Measurements from ENCODE around the gene FSIP1. TPM values are rescaled to one million over a fixed set of nuclear protein-coding genes. Genes with fewer than 3 reads are reported as not detected.

The FSIP1 gene
- total RNA-seq, 1 experiment from 2014 or later = 1.3 TPM

DNA sequence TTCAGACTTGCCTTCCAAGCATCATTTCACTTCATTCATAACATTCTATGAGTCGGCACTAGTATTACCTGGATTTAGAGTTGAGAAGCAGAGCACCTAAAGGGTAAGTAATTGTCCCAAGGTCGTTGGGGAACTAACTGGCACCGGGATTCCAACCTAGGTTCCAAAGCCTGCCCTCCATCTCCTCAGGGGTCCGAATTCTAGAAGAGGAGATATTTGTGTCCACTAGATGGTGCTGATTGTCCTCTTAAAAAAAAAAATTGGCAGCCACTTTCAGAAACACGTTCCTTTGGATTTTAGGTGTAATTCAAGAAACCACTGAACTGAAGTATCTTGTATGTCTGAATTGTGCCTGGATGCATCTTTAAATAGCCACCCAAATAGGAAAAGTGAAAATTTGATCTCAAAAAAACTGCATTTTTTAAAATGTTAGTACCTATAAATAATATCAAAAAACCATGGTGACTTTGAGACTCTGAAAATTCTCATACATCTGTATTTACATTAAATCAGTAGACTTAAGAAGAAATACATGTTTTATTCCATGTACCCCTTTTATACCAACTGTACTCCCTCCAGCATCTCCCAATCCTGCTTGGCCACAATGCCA lies 3.9 kb upstream of the FSIP1 start:
- no peak overlapping the region for H3K27ac Mint-ChIP-seq (ENCODE audit: unreplicated experiment)
- H3K27me3 ChIP-seq (replicated peaks; ENCODE audit: control insufficient read depth, insufficient read depth, low read length) = no peaks in the 10 kb centered on the region
- H3K9me3 ChIP-seq = no peaks in the 10 kb centered on the region
- BruUV-seq (replicated peaks) = no TSS peak
- H3K4me3 Mint-ChIP-seq (ENCODE audit: unreplicated experiment) = no peak overlapping the region
- no peaks in the 10 kb centered on the region for H3K36me3 Mint-ChIP-seq (ENCODE audit: insufficient read depth, unreplicated experiment)
- no peaks in the 10 kb centered on the region for H3K27me3 Mint-ChIP-seq (ENCODE audit: insufficient read depth, unreplicated experiment)
- H3K4me1 ChIP-seq = peaks cover 30% of the 10 kb centered on the region
- TF ChIP-seq, protein P1, sequence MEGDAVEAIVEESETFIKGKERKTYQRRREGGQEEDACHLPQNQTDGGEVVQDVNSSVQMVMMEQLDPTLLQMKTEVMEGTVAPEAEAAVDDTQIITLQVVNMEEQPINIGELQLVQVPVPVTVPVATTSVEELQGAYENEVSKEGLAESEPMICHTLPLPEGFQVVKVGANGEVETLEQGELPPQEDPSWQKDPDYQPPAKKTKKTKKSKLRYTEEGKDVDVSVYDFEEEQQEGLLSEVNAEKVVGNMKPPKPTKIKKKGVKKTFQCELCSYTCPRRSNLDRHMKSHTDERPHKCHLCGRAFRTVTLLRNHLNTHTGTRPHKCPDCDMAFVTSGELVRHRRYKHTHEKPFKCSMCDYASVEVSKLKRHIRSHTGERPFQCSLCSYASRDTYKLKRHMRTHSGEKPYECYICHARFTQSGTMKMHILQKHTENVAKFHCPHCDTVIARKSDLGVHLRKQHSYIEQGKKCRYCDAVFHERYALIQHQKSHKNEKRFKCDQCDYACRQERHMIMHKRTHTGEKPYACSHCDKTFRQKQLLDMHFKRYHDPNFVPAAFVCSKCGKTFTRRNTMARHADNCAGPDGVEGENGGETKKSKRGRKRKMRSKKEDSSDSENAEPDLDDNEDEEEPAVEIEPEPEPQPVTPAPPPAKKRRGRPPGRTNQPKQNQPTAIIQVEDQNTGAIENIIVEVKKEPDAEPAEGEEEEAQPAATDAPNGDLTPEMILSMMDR (IDR thresholded peaks at IDR 0.05; ENCODE audit: insufficient read depth in 1 of 2, low read depth in 1 of 2, low read length in 1 of 2, severe bottlenecking in 1 of 2, unreplicated experiment in 1 of 2) = peak; percentile 53 to 60
- intact Hi-C loops (cut with micrococcal nuclease; ENCODE audit: unreplicated experiment) = loop anchor here (1.0 to 10.0 kb wide), 4 partner anchors 89 to 253 kb away; partner anchors contain the start of genes EIF2AK4 and SRP14
- H3K4me3 ChIP-seq (ENCODE audit: low read depth, low read length) = no peak overlapping the region
- H3K9me3 Mint-ChIP-seq (ENCODE audit: unreplicated experiment) = no peaks in the 10 kb centered on the region
- peaks cover 24% of the 10 kb centered on the region for H3K4me1 Mint-ChIP-seq (ENCODE audit: low read depth, unreplicated experiment)
- ChIA-PET CTCF (interaction anchor here (0.7 kb wide), 1 partner anchor 515 kb away, joined by 4 read pairs; no protein-coding TSS in a partner anchor), POLR2A (no interaction called here)
- DNase-seq = peak in 1 of 2 experiments; percentile 52
- H3K36me3 ChIP-seq (ENCODE audit: control insufficient read depth, insufficient read depth, low read length) = no peaks in the 10 kb centered on the region

DNA sequence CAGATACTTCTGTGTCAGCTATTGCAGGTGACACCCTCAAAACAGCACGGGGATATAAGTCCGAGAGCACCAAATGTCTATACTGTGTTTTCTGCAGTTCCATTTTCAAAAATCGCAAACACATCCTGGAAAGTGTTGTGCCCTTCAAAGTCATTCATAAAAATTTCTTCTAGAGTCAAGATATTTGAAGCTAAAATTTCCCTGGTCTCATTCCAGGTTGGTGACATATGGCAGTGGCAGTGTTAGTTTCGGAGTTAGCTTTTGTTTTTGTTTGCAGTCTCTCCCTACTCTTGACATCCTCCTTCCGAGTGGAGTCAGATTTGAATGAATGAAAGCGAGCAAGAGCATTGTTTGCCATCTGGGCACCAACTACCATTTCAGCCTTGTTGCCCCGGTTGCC lies 3.2 kb upstream of the FSIP1 start:
- Histone ChIP-seq H3K36me3 (ENCODE audit: control insufficient read depth, insufficient read depth, low read length) (no peaks in the 10 kb centered on the region), H3K9me3 (no peaks in the 10 kb centered on the region), H3K4me3 (ENCODE audit: low read depth, low read length) (no peak overlapping the region), H3K27me3 (replicated peaks; ENCODE audit: control insufficient read depth, insufficient read depth, low read length) (no peaks in the 10 kb centered on the region), H3K4me1 (peaks cover 32% of the 10 kb centered on the region)
- H3K9me3 Mint-ChIP-seq (ENCODE audit: unreplicated experiment) = no peaks in the 10 kb centered on the region
- DNase-seq = no peak
- BruUV-seq (replicated peaks) = no TSS peak
- no peak overlapping the region for H3K27ac Mint-ChIP-seq (ENCODE audit: unreplicated experiment)
- H3K36me3 Mint-ChIP-seq (ENCODE audit: insufficient read depth, unreplicated experiment) = no peaks in the 10 kb centered on the region
- H3K4me1 Mint-ChIP-seq (ENCODE audit: low read depth, unreplicated experiment) = peaks cover 24% of the 10 kb centered on the region
- TF ChIP-seq, protein P1 (IDR thresholded peaks at IDR 0.05; ENCODE audit: insufficient read depth in 1 of 2, low read depth in 1 of 2, low read length in 1 of 2, severe bottlenecking in 1 of 2, unreplicated experiment in 1 of 2) = no peak
- H3K4me3 Mint-ChIP-seq (ENCODE audit: unreplicated experiment) = no peak overlapping the region
- H3K27me3 Mint-ChIP-seq (ENCODE audit: insufficient read depth, unreplicated experiment) = no peaks in the 10 kb centered on the region
- intact Hi-C loops (cut with micrococcal nuclease; ENCODE audit: unreplicated experiment) = loop anchor here (1.0 to 10.0 kb wide), 4 partner anchors 89 to 253 kb away; partner anchors contain the start of genes EIF2AK4 and SRP14
- POLR2A ChIA-PET = no interaction called here
- CTCF ChIA-PET = no interaction called here

DNA sequence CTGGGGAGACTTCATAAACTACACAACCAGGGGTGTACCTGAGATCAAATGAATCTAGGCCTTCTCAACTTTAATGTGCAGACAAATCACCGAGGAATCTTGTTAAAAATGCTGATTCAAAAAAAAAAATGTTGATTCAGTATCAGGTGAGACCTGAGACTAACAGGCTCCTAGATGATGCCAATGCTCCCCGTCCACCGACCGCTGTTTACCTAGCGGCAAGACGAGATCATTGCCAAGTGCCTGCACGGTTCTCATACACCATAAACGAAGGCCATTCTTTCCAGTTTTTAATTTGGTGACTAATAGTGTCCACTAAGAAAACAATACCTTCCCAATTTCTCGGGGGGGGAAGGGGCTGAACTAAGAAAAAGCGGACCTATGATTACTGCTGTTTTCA lies 2.5 kb upstream of the FSIP1 start:
- Histone ChIP-seq H3K27me3 (replicated peaks; ENCODE audit: control insufficient read depth, insufficient read depth, low read length) (no peaks in the 10 kb centered on the region), H3K9me3 (no peaks in the 10 kb centered on the region), H3K4me1 (peaks cover 32% of the 10 kb centered on the region), H3K36me3 (ENCODE audit: control insufficient read depth, insufficient read depth, low read length) (no peaks in the 10 kb centered on the region), H3K4me3 (ENCODE audit: low read depth, low read length) (no peak overlapping the region)
- intact Hi-C loops (cut with micrococcal nuclease; ENCODE audit: unreplicated experiment) = loop anchor here (5.0 to 10.0 kb wide), 2 partner anchors 147 to 220 kb away; partner anchors contain the start of gene EIF2AK4
- BruUV-seq (replicated peaks) = no TSS peak
- Mint-ChIP-seq H3K4me3 (ENCODE audit: unreplicated experiment) (peak overlapping the region; percentile 67), H3K27me3 (ENCODE audit: insufficient read depth, unreplicated experiment) (no peaks in the 10 kb centered on the region), H3K36me3 (ENCODE audit: insufficient read depth, unreplicated experiment) (no peaks in the 10 kb centered on the region), H3K27ac (ENCODE audit: unreplicated experiment) (no peak overlapping the region), H3K9me3 (ENCODE audit: unreplicated experiment) (no peaks in the 10 kb centered on the region), H3K4me1 (ENCODE audit: low read depth, unreplicated experiment) (peaks cover 24% of the 10 kb centered on the region)
- TF ChIP-seq, protein P1 (IDR thresholded peaks at IDR 0.05; ENCODE audit: insufficient read depth in 1 of 2, low read depth in 1 of 2, low read length in 1 of 2, severe bottlenecking in 1 of 2, unreplicated experiment in 1 of 2) = no peak
- DNase-seq = no peak
- POLR2A ChIA-PET = no interaction called here
- CTCF ChIA-PET = no interaction called here

Data from Caco-2 (cell line).